Progenitor cell of endocrine pancreas (in vitro differentiated cells): Measurements from ENCODE around the gene ACOT7. TPM values are rescaled to one million over a fixed set of nuclear protein-coding genes. Genes with fewer than 3 reads are reported as not detected.

ENCODE experiments used
- DNase-seq: peaks from one replicate; pipeline ENCODE4 v3.0.0; 2021; ENCODE audit warnings: low spot score; ENCODE audit not compliant: unreplicated experiment
- H3K27ac Mint-ChIP-seq: 2 replicates; pipeline ENCODE4 v1.8.0; 2021; ENCODE audit warnings: mild to moderate bottlenecking, moderate library complexity, mixed read lengths
- H3K27me3 Mint-ChIP-seq: 2 replicates; pipeline ENCODE4 v1.8.0; 2021; ENCODE audit warnings: mixed read lengths
- H3K36me3 Mint-ChIP-seq: 2 replicates; pipeline ENCODE4 v1.8.0; 2022; ENCODE audit warnings: mixed read lengths; ENCODE audit not compliant: insufficient read depth
- H3K4me1 Mint-ChIP-seq: 2 replicates; pipeline ENCODE4 v1.8.0; 2021; ENCODE audit warnings: low read depth, mixed read lengths
- H3K4me3 Mint-ChIP-seq: 2 replicates; pipeline ENCODE4 v1.8.0; 2021; ENCODE audit warnings: low read depth, mild to moderate bottlenecking, moderate library complexity, mixed read lengths
- H3K9me3 Mint-ChIP-seq: 2 replicates; pipeline ENCODE4 v1.8.0; 2021; ENCODE audit warnings: low read depth, mixed read lengths
- CTCF ChIP-seq: fragments of 200-600 bp; sonication (generic); IDR thresholded peaks from one replicate; pipeline ENCODE4 v1.5.0; 2021; ENCODE audit warnings: antibody characterized with exemption, mild to moderate bottlenecking; ENCODE audit not compliant: unreplicated experiment
- total RNA-seq: library from RNA; stranded (reverse); gene quantifications from 2 replicates; pipeline ENCODE4 v1.2.1, GENCODE V29; 2021

Gene ACOT7
- total RNA-seq, 1 donor from 2014 or later, result 30.2 TPM

DNA sequence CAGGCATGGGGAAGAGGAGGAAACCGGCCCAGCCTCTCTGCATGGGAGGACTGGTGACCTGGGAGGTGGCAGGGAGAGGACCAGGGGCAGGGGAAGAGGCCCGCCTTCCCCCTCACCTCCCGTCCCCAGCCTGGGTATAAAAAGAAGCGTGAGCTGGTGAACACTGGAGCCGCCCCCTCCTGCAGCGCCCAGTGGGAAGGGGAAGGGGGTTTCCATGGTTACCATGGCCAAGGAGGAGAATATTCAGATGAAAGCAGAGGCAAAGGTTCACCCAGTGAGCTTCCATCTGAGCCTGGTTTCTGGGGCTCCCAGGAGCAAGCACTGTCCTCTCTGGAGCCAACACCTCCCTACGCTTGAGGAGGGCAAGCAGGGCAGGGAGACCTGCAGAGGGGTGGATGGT lies 54.9 kb downstream of the ACOT7 start:
- DNase-seq, result no peak
- H3K27me3 Mint-ChIP-seq, result no peaks in the 10 kb centered on the region
- H3K36me3 Mint-ChIP-seq, result no peaks in the 10 kb centered on the region
- no peak overlapping the region for H3K27ac Mint-ChIP-seq
- H3K4me1 Mint-ChIP-seq, result no peaks in the 10 kb centered on the region
- TF ChIP-seq CTCF, result no peak
- no peaks in the 10 kb centered on the region for H3K9me3 Mint-ChIP-seq
- H3K4me3 Mint-ChIP-seq, result no peak overlapping the region

- no peak for DNase-seq
- no peak for TF ChIP-seq CTCF
- H3K9me3 Mint-ChIP-seq, result no peaks in the 10 kb centered on the region
- H3K36me3 Mint-ChIP-seq, result no peaks in the 10 kb centered on the region
- H3K27me3 Mint-ChIP-seq, result no peaks in the 10 kb centered on the region
- no peak overlapping the region for H3K27ac Mint-ChIP-seq
- no peaks in the 10 kb centered on the region for H3K4me1 Mint-ChIP-seq
- H3K4me3 Mint-ChIP-seq, result no peak overlapping the region
Measured at GRCh38 chr1:6336776-6337622, 56.6 kb downstream of the ACOT7 start.

- DNase-seq, result no peak
- Mint-ChIP-seq H3K27ac (no peak overlapping the region), H3K4me1 (no peaks in the 10 kb centered on the region), H3K27me3 (no peaks in the 10 kb centered on the region), H3K9me3 (no peaks in the 10 kb centered on the region), H3K4me3 (no peak overlapping the region), H3K36me3 (no peaks in the 10 kb centered on the region)
- no peak for TF ChIP-seq CTCF
Measured at GRCh38 chr1:6334261-6334993, 59.1 kb downstream of the ACOT7 start.

DNA sequence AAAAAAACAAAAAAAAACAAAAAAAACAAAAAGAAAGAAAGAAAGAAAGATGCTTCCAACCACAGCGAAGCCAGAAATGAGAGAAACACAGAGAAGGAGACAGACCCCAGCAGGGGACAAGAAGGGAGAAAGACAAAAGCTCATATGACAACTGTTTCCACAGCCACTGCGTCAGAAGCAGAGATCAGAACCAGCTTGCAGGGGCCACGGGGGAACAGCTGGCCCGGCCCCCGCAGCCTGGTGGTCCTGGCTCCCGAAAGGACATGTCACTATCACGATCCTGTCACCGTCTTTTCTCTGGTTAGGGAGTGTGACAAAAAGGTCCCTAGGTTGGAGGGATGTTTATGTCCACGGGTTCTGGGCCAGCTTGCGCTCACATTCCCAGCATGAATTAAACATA lies 60.7 kb downstream of the ACOT7 start:
- TF ChIP-seq CTCF, result no peak
- DNase-seq, result no peak
- Mint-ChIP-seq H3K27me3 (no peaks in the 10 kb centered on the region), H3K27ac (no peak overlapping the region), H3K4me3 (no peak overlapping the region), H3K4me1 (no peaks in the 10 kb centered on the region), H3K36me3 (no peaks in the 10 kb centered on the region), H3K9me3 (no peaks in the 10 kb centered on the region)

DNA sequence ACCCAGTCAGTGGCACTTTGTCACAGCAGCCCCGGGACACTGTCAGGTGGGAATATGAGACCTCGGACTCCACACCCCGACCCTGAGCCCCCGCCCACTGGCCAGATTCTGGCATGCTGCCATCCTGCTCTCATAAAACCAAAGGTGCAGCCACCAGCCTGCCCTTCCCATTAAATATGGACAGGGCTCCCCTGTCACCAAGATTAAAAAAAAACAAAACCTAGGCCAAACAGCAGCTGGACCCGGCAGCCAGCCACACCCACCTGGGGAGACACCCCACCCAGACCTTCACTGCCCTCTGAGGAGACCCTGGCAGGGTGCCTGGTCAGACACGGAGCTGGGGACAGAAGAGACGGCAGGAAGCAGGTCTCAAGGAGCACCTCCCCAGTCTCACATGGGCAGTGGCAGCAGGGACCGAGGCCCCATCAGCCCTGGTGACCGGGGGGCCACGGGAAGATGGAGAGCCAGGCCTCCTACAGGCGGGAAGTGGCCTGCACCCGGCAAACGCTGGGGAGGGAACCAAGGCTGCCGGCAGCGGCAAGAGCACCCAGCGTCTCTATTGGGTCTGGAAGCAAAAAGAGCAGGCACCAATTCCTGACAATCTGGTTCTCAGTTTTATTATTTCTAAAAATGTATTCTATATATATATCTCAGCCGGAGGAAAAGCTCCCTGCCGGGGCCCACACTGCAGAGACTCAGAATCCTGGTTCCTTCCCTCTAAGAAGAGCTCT lies 61.9 kb downstream of the ACOT7 start:
- H3K4me3 Mint-ChIP-seq, result no peak overlapping the region
- H3K4me1 Mint-ChIP-seq, result no peaks in the 10 kb centered on the region
- H3K27me3 Mint-ChIP-seq, result no peaks in the 10 kb centered on the region
- no peaks in the 10 kb centered on the region for H3K36me3 Mint-ChIP-seq
- no peak overlapping the region for H3K27ac Mint-ChIP-seq
- no peak for TF ChIP-seq CTCF
- DNase-seq, result no peak
- no peaks in the 10 kb centered on the region for H3K9me3 Mint-ChIP-seq
